ENCODE results near the gene HBS1L.
"Not testable (repeated sequence)": the region's sequence is repeated elsewhere in the genome, so short reads cannot be mapped to it uniquely, and the experiment has no call there.

HBS1L gene

DNA sequence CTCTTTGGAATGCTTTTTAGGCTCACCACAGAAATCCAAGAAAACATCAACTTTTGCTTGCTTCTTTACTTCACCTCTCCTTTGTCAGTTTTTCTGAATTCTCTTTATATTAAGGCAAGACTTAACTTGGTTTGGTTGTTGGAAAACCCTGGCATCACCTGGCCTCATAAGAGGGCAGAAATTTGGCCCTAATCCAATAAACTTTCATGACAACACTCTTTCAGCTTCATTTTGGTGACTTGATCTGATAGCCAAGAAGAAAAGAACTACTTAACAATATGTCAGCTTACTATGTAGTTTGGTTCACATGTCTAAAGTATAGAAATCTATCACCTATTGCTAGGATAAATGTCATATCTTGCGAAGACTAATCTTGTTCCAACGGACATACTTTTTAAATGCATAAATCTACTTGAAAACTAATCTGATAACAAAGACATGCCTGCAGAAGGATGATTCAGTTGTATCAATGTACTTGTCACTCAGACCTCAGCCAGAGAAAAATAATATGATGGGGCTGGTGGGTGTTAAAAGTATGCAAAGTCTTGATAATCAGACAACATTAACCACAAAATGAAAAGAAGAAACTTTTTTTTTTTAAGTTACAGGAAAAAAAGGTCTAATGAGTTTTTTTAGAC is 19.3 kb upstream of the HBS1L start:
- no peak for DNase-seq

DNA sequence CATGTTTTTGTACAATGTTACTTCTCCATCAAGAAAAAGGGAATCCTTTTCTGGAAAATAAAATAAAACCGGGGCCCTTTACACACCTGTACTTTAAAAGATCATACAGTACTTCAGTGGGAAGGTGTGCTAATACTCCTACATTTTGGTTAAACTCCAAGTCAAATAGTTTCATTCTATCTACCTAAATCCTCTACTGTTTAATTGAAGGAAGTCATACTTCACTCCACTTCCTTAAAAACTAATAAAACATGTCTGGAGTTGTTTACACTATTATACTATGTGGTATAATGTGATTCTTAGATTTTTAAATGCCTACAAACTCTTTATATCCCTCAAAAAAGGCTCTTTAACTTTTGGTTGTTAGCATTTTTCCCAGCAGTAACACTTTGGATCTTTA is 18.6 kb upstream of the HBS1L start:
- DNase-seq = no peak

DNA sequence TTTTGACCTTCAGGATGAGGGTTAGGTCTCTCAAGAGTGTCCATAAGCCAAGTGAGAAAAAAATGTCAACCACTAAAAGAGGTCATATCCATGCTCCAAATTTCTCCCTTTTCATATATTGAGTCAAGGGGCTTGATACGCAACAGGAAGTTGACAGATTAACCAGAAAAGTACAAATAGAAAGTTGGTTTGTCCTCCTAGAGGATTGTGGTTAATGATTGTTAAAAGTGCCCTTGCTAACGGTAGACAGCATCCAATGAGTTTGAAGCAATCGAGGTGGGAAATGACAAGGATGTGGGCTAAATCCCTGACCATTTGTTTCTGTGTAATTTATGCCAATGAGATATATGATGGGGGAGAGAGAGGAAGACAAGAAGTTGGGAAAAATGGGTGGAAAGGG is 18.1 kb upstream of the HBS1L start:
- DNase-seq = no peak

DNA sequence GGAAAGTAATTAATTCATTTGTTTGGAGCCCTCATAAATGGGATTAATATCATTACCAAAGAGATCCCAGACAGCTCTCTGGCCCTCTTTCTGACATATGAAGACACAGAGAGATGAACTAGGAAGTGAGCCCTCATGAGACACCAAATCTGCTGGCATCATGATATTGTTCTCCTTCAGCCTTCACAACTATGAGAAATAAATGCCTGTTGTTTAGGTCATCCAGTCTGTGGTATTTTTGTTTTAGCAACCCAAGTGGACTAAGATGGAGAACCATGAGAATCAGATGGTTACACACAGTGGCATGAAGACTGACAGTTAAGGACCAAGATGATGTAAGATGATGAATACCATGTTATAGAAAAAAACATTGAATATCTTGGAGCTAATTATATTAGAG is 16.9 kb upstream of the HBS1L start:
- no peak for DNase-seq

DNA sequence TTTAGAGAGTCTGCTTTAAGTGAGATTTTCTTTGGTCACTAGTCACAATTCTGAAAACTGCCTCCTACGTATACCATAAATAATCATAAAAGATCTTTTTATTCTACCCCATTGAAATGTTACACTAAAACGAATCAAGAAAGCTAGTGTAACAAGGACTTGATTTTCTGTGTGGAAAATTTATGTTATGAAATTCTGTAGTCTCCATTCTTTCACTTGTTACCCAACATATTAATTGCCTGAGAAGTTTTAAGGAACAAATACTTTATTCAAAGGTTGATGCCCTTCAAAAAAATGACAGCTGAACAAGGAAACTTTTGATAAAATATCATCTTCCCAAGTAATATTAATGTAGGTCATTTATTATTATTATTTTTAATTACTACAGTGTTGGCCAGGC is 13.3 kb upstream of the HBS1L start:
- no peak for DNase-seq

DNA sequence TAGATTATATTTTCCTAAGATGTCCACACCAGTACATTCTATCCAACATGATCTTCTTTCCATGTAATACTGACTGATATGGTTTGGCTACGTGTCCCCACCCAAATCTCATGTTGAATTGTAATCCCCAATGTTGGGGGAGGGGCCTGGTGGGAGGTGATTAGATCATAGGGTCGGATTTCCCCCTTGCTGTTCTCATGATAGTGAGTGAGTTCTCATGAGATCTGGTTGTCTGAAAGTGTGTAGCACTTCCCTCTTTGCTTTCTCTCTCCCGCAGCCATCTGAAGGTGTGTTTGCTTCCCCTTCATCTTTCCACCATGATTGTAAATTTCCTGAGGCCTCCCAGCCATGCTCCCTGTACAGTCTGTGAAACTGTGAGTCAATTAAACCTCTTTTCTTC is 12.2 kb upstream of the HBS1L start:
- DNase-seq = no peak

DNA sequence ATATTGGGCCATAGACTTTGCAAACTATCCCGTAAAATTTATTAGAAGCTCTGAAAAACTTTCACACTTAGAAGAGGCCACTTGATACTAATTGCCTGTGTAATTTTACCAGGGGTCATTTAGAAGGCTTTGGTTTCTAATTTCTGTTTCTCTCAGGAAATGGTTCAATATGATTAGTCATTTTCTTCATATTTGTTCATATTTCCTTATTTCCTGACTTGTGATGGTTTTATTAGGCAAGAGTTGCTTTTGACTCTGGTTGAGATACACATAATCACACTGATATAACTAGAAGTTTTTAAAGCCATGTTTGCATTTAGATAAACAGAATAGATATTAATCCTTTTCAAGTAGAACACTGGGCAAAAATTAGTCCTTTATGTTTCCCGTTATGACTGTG is 11.8 kb upstream of the HBS1L start:
- no peak for DNase-seq

DNA sequence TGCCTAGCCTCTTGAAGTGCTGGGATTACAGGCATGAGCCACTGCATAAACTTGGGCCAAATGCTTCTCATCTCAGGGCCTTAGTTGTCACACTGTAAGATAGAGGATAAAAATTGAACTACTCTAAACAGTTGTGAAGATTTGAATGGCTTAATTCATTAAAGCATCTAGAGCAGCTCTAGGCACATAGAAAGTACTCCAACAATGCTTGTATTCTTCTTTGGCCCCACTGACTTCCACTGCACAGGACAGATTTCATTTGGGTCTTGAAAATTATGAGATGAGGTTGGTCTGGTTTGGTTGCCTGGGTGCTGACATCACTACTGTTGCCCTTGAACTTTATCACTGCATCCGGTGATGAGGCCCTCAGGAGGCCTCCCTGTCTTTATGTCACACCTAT is 10.0 kb upstream of the HBS1L start:
- no peak for DNase-seq

DNA sequence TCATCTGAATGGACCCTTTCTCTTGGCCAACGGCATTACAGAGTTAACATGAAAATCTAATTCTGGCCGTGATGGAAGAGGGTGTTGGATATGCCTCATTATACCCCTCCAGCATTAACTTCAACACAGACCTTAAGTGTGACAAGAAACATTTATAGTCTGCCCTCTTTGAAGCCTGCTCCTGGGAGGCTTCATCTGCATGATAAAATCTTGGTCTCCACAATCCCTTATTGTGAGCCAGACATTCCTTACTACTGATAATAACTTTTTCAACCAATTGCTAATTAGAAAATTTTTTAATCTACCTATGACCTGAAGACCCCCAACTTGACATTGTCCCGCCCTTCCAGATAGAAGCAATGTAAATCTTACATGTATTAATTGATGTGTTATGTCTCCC is 9.3 kb upstream of the HBS1L start:
- no peak for DNase-seq

DNA sequence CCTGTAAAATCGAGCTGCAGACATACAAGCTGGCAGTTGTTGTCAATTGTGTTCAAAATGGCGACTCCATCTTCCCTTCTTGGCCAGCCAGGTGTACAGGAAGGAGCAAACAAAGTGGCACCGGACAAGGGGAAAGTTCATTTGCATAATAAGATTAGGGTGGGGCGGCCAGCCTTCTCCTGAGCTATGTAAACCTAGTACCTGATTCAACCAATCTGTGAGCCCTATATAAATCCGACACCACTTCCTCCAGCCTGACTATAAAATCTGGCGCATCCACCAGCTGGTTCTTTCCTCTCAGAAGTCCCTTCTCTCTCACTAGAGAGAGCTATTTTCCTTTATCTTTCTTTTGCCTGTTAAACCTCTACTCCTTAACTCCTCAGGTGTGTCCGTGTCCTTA is 8.1 kb upstream of the HBS1L start:
- no peak for DNase-seq

DNA sequence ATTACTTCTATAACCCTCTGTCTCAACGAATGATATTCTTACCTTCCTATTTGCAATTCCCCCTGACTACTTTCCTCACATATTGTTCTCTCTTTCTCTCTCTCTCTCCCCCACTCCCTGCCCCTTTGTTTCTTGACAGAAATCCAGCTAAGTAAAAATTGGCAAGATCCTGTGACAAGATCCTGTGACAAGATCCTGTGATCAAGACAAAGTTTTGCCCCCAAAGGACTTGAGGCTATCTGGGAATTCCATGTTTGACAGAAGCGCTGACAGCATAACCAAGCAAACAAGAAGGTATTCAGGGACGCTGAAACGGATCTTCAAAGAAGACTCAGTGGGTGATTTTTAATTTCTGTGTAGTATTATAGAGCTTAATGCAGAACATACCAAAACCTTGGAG is 5.5 kb upstream of the HBS1L start:
- no peak for DNase-seq

DNA sequence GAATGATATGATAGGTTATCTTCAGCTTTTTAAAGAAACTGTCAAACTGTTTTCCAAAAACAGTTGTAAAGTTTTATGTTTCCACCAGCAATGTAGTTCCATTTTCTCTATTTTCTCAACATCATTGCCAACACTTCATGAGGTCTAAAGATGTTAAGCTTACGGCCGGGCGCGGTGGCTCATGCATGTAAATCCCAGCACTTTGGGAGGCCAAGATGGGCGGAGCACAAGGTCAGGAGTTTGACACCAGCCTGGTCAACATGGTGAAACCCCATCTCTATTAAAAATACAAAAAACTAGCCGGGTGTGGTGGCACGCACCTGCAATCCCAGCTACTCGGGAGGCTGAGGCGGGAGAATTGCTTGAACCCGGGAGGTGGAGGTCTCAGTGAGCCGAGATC is 3.7 kb upstream of the HBS1L start:
- DNase-seq = not testable (repeated sequence)

DNA sequence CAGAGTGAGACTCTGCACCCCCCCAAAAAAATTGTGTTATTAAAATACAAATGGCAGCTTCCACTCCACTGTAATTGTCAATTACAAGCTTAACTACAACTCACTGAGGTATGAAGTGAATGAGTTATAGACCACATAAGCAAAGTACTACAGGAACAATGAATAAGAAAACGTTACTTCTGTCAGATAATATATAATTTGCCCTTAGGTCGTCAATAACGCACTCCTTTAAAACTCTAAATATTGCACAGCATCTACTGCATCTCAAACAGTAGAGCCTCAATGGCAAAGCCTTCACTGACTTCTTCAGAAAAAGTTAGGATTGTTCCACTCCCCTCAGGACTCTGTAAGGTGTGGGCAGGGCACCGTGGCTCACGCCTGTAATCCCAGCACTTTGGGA is 2.0 kb upstream of the HBS1L start:
- no peak for DNase-seq

DNA sequence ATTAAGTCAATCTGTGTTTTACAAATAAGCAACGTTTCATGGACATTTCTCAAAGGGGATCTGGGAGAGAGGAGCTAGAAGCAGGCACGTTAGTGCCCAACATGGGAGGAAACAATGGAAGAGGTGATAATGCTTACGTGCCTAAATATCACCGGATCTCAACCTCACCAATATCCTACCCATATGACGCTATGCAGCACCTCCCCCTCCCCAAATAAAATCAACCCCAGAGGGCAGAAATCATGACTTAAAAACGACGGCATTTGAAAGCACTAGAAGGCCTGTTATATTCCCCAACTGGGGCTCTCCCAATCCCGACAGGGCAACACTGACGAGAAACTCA is 425 bp downstream of the HBS1L start:
- no peak for DNase-seq

DNA sequence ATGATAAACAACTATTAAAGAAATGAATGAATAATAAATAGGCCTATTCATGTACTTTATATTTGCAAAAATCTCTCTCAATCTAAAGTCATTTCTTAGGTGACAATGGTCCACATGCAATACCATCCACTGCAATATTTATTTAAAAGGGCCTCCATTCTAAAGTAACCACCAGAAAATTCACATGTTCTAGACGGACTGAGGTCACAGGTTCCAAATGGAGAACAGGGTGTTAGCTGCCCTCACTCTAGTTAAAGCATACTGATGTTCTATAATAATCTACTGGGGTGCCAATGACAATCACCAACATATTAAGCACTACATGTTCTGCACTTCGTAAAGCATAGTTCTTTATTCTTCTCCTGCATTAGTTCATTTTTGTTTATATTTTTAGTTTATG is 1.2 kb downstream of the HBS1L start:
- DNase-seq = no peak

DNA sequence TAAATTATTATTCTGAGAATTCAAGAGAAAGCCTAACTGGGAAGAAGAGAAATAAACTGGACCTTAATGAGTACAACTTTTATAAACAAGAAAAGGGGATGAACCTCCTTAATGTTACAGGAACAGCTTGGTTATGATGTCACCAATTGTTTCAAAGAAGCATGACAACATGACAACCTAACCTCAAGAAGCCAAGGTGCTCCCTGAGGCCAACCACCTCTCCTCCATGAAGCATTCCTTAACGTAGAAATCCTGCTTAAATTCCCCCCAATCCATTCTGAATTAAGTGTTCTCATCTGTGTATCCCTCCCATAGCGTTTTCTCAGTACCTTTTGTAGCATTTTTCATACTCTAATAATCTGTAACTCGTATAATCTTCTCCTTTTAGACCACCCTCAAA is 1.7 kb downstream of the HBS1L start:
- no peak for DNase-seq

DNA sequence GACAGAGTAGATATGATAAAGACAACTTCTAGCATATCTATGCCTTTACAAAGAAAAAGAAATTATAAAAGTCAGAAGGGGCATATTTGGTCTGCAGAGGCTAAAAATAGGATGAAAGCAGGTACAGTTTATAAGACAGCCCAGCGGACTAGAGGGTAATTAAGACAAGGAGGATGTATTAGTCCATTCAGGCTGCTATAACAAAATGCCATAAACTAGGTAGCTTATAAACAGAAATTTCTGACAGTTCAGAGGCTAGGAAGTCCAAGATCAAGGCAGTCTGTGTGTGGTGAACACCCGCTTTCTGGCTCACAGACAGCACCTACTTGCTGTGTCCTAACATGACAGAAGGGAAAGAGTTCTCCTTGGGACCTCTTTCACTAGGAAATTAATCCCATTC is 5.7 kb downstream of the HBS1L start:
- no peak for DNase-seq

DNA sequence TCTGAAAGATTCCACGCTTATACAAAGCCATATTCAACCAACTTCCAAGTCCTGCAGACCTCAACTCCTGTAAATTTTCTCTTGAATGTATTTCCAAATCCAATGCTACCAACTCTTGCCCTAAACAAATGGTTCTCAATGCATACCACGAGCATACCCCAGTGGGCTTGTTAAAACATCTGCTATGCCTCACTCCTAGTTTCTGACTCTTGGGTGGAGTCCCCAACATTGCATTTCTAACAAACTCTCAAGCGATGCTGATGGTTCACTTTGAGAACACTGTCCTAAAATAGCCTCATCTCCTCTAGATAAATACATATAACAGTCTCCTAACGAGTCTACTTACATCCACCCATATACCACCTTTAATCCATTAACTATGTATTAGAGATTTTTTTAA is 7.3 kb downstream of the HBS1L start:
- DNase-seq = no peak

DNA sequence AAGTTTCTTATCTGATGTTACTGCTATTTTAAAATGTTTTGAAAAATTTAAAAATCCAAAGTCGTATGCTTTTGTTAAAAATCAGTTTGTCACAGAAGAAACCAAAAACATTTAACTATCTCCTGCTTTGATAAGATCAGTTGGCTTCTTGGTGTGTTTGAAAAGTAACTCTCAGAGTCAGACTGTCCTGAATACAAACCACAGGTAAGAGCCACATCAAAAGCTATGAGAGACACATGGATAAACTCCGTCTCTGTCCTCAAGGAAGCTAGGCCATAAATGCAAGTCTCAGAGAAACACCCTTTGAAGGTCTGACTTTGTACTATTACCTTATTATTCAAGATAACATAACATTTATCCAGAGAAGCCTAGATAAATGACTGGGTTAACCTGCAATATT is 7.7 kb downstream of the HBS1L start:
- no peak for DNase-seq

DNA sequence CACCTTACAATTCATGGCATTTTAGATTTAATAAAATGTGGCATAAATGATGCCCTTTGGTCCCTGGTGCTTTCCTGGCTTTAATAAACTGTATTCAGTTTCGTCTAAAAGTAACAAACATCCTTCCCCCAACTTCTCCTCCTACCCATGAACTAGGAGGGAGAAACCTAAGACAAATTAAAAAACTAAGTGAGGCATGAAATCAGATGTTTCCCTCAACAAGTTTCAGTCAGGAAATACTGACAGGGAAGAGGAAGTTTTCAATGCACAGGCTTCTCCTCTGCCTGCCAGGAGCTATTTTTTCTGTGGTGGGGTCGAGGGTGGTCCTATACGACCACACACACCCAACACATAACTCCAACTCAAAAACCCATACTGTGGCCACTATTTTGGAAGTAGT is 10.0 kb downstream of the HBS1L start:
- DNase-seq = no peak

DNA sequence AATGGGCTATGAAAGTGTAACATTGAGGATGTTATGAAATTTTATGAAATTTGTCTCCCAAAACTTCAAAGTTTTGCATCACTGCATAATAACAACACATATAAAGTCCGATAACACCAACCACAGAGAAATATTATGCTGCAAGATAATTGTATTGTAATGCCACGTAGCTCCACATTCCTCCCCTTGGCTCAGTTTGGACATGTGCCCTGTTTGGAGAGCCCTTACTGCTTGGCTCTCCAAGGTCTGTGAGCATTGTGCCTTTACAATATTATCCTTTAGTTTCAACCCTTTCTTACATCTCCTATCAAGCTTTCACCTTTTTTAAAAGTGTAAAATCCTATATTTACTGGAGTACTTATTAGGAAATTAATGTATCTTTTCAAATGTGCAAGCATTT is 10.8 kb downstream of the HBS1L start:
- no peak for DNase-seq

DNA sequence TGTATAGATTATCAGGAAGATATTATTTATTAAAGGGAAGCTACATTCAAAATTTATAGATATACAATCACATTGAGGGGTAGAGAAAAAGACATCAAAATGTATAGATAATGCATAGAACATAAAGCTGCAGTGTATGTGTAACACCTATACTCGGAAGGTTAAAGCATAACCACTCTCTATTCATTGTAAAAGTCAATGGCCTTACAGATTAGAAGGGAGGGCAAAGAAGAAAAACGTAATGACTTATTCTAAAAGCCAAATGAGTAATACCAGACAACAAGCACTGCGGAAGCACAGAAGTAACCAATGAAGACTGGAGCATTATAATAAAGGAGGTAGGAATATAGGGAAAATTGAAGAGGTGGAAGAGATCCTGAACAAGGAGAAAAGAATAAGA is 11.3 kb downstream of the HBS1L start:
- no peak for DNase-seq

DNA sequence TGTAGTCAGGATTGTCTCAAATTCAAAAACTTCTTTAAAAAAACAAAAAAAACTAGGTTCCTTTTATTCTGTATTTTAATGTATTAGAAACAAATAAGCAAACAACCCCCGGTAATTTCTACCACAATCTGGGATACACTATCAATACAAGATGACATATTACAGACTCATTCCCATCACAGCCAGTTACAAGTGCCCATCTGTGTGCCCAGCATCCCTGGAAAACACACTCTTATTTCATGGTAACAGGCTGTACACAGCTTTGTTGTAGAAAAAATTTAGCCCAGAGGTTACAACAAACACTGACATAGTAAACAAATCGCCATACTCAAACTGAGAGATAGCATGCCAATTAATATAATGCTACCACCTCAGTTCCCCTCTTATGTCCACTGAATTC is 16.3 kb downstream of the HBS1L start:
- no peak for DNase-seq

DNA sequence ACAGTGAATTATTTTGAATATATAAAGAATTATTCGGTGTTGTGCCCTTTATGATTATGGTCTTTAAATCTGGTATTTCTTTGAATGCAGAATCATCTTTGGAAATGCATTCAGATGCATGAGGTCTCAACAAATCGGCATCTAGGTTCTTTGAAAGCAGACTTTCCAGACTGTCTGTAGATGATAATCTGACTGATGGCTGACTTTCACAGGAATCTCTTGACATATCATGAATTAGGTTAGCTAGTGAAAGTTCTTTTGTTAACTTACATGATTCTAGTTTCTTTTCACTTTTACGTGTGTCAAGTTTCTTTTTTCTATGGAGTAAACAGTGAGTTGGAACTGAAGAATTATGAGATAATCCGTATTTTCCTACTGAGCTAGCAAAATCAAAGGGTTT is 17.1 kb downstream of the HBS1L start:
- DNase-seq = no peak

DNA sequence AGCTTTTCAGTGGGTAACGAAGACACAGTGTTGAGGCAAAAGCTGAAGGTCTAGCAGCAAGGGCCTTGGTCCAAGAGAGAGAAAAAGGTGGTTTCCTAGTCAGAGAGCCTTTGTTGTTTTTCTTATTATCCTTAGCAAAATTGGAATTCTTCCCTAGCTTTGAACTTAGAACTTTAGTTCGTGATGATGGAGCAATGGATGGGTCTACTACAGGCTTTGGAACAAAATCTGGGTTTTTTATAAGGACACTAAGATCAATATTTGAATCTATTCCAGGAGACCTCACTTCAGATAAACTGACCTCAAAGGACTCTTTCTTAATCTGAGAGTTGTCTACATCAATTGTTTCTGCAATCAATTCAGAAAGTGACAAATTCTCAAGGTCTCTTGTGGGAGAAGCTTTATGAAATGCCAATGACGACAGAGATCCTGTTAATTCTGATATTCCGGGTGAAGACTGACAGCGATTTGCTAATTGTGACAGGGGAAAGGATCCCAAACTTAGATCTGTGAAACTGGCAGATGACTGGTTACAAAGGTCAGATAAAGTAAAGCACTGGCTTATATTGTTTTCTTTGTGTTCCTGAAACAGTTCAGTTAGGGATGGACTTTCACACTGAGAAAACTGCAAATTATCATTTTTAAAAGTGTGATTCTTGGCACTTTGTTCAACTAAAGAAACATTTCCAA is 17.7 kb downstream of the HBS1L start:
- no peak for DNase-seq

DNA sequence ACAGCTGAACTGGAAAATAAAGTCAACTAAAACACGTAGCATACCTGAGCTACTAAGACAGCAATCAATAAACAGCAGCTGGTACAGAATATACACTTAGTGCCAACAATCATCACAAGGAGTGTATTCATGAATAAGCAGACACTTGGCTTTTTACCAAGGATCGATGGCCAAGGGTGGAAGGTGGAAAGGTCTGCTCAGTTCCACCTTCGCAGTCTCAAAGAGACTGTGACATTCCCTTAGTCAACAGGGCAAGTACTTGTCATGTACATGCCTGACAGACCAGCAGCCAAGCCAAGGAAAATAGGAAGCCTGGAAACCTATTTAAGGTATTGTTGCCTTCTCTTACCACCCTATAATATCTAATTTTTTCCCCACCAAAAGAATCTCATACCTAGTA is 21.4 kb downstream of the HBS1L start:
- DNase-seq = no peak
